ENCODE results near the gene SDK1.

The SDK1 gene

GRCh38 chr7:4040109-4040928 lies 739.3 kb downstream of the SDK1 start:
- H3K4me3 ChIP-seq (ENCODE audit: low read depth, low read length) = no peak overlapping the region
- no peak for TF ChIP-seq CTCF (IDR thresholded peaks at IDR 0.05; ENCODE audit: low read depth, low read length, missing control alignments)
- no peak for DNase-seq (ENCODE audit: low read depth)

GRCh38 chr7:4042402-4043045 lies 741.5 kb downstream of the SDK1 start:
- no peak for TF ChIP-seq CTCF (IDR thresholded peaks at IDR 0.05; ENCODE audit: low read depth, low read length, missing control alignments)
- no peak overlapping the region for H3K4me3 ChIP-seq (ENCODE audit: low read depth, low read length)
- DNase-seq (ENCODE audit: low read depth) = no peak

GRCh38 chr7:4043988-4044387 lies 742.9 kb downstream of the SDK1 start:
- DNase-seq (ENCODE audit: low read depth) = no peak
- no peak for TF ChIP-seq CTCF (IDR thresholded peaks at IDR 0.05; ENCODE audit: low read depth, low read length, missing control alignments)
- no peak overlapping the region for H3K4me3 ChIP-seq (ENCODE audit: low read depth, low read length)

GRCh38 chr7:4045450-4045849 lies 744.4 kb downstream of the SDK1 start:
- TF ChIP-seq CTCF (IDR thresholded peaks at IDR 0.05; ENCODE audit: low read depth, low read length, missing control alignments) = no peak
- DNase-seq (ENCODE audit: low read depth) = no peak
- H3K4me3 ChIP-seq (ENCODE audit: low read depth, low read length) = no peak overlapping the region

GRCh38 chr7:4045975-4046374 lies 744.9 kb downstream of the SDK1 start:
- no peak overlapping the region for H3K4me3 ChIP-seq (ENCODE audit: low read depth, low read length)
- no peak for TF ChIP-seq CTCF (IDR thresholded peaks at IDR 0.05; ENCODE audit: low read depth, low read length, missing control alignments)
- no peak for DNase-seq (ENCODE audit: low read depth)

- DNase-seq (ENCODE audit: low read depth) = no peak
- no peak overlapping the region for H3K4me3 ChIP-seq (ENCODE audit: low read depth, low read length)
- TF ChIP-seq CTCF (IDR thresholded peaks at IDR 0.05; ENCODE audit: low read depth, low read length, missing control alignments) = no peak
Measured at GRCh38 chr7:4048336-4048735, 747.3 kb downstream of the SDK1 start.
